ENCODE results near the gene APBA2.

Gene APBA2

GRCh38 chr15:28890711-28891495 is 5.1 kb downstream of the APBA2 start:
- FAIRE-seq: no peak
- no peak for TF ChIP-seq CTCF (IDR thresholded peaks at IDR 0.05; ENCODE audit: insufficient read depth, missing control alignments)
- no peak for DNase-seq (ENCODE audit: insufficient read length, low spot score)

- no peak for FAIRE-seq
- DNase-seq (ENCODE audit: insufficient read length, low spot score): no peak
- TF ChIP-seq CTCF (IDR thresholded peaks at IDR 0.05; ENCODE audit: insufficient read depth, missing control alignments): no peak
Measured at GRCh38 chr15:28891588-28891987, 5.8 kb downstream of the APBA2 start.

GRCh38 chr15:28892789-28893610 is 7.2 kb downstream of the APBA2 start:
- DNase-seq (ENCODE audit: insufficient read length, low spot score) (no peak), FAIRE-seq (no peak)
- no peak for TF ChIP-seq CTCF (IDR thresholded peaks at IDR 0.05; ENCODE audit: insufficient read depth, missing control alignments)

GRCh38 chr15:28894631-28895030 is 8.9 kb downstream of the APBA2 start:
- no peak for FAIRE-seq
- DNase-seq (ENCODE audit: insufficient read length, low spot score): no peak
- no peak for TF ChIP-seq CTCF (IDR thresholded peaks at IDR 0.05; ENCODE audit: insufficient read depth, missing control alignments)

- TF ChIP-seq CTCF (IDR thresholded peaks at IDR 0.05; ENCODE audit: insufficient read depth, missing control alignments): no peak
- DNase-seq (ENCODE audit: insufficient read length, low spot score) (no peak), FAIRE-seq (no peak)
Measured at GRCh38 chr15:28895146-28895545, 9.4 kb downstream of the APBA2 start.

- no peak for TF ChIP-seq CTCF (IDR thresholded peaks at IDR 0.05; ENCODE audit: insufficient read depth, missing control alignments)
- FAIRE-seq: no peak
Measured at GRCh38 chr15:28895566-28895965, 9.8 kb downstream of the APBA2 start.

GRCh38 chr15:28896951-28897350 is 11.2 kb downstream of the APBA2 start:
- FAIRE-seq (no peak), DNase-seq (ENCODE audit: insufficient read length, low spot score) (no peak)
- no peak for TF ChIP-seq CTCF (IDR thresholded peaks at IDR 0.05; ENCODE audit: insufficient read depth, missing control alignments)

More at GRCh38 chr15:28895566-28895965, 9.8 kb downstream of the APBA2 start:
- DNase-seq (ENCODE audit: insufficient read length, low spot score): peak; percentile 7
